ENCODE data around the gene GAS6. TPM values are rescaled to one million over a fixed set of nuclear protein-coding genes. Genes with fewer than 3 reads are reported as not detected.
A peak's percentile ranks its signal among the peaks of the same experiment; 100 is the strongest.

GAS6 gene
- polyA plus RNA-seq, 4 donors = 23.6 to 57.1 (median 29.3) TPM

- no peak for DNase-seq (ENCODE audit: low read depth in 4 of 4, low spot score in 3 of 4)
Measured at GRCh38 chr13:113783200-113783881, 80.5 kb downstream of the GAS6 start.

- DNase-seq (ENCODE audit: low read depth in 4 of 4, low spot score in 3 of 4) = no peak
Measured at GRCh38 chr13:113782472-113782871, 81.4 kb downstream of the GAS6 start.

GRCh38 chr13:113781571-113781970 is 82.3 kb downstream of the GAS6 start:
- no peak for DNase-seq (ENCODE audit: low read depth in 4 of 4, low spot score in 3 of 4)

GRCh38 chr13:113777311-113778260 is 86.3 kb downstream of the GAS6 start:
- DNase-seq (ENCODE audit: low read depth in 4 of 4, low spot score in 3 of 4) = peak in 1 of 4 donors; percentile 60

GRCh38 chr13:113776231-113777125 is 87.4 kb downstream of the GAS6 start:
- DNase-seq (ENCODE audit: low read depth in 4 of 4, low spot score in 3 of 4) = no peak

GRCh38 chr13:113775451-113776145 is 88.3 kb downstream of the GAS6 start:
- DNase-seq (ENCODE audit: low read depth in 4 of 4, low spot score in 3 of 4) = no peak

GRCh38 chr13:113774177-113775107 is 89.4 kb downstream of the GAS6 start:
- no peak for DNase-seq (ENCODE audit: low read depth in 4 of 4, low spot score in 3 of 4)

- DNase-seq (ENCODE audit: low read depth in 4 of 4, low spot score in 3 of 4) = no peak
Measured at GRCh38 chr13:113771709-113772331, 92.1 kb downstream of the GAS6 start.

- DNase-seq (ENCODE audit: low read depth in 4 of 4, low spot score in 3 of 4) = no peak
Measured at GRCh38 chr13:113770937-113771336, 92.9 kb downstream of the GAS6 start.

Other genes with a start within 250 kb of the GAS6 start
- under 1 TPM; 0.20 to 0.56 (median 0.43) TPM for gene ATP4B, start 205.9 kb downstream of the GAS6 start, polyA plus RNA-seq (ENCODE audit: insufficient read length in 4 of 4)
- under 1 TPM; 0.07 to 0.26 (median 0.14) TPM for gene GRK1, start 196.9 kb downstream of the GAS6 start, polyA plus RNA-seq (ENCODE audit: insufficient read length in 4 of 4)
- gene TMEM255B, start 104.8 kb downstream of the GAS6 start, polyA plus RNA-seq (ENCODE audit: insufficient read length in 4 of 4) = 1 to 10 TPM; 2.9 to 9.4 (median 6.1) TPM
- under 1 TPM; 0.04 to 0.23 (median 0.14) TPM for gene C13orf46, start 110.0 kb upstream of the GAS6 start, polyA plus RNA-seq (ENCODE audit: insufficient read length in 4 of 4)

All from left renal pelvis (tissue), 4 donors.